GM04504 (cell line): Measurements from ENCODE around the gene PLA2G4B.

Experiments
- DNase-seq: peaks from one replicate; pipeline ENCODE4 v3.0.0-alpha.2; 2012; ENCODE audit warnings: low read depth

The PLA2G4B gene

DNA sequence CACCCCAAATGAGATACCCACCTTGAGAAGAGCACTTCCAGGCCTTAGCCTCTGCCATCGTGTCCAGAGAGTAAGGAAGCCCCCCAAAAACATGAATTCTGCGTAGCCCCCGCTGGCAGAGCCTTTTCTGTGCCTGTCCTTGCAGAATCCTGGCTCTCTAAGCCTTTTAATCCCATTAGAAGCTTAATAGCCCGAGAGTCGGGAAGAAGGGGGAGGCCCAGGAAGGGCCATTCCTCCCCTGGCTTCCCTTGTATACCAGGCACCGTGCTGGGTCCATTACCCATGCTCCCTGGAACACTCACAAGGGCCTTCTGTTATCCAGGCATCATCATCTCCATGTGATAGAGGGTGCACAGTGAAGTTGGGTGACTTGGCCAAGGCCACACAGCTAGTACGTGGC is 48.1 kb downstream of the PLA2G4B start:
- no peak for DNase-seq

DNA sequence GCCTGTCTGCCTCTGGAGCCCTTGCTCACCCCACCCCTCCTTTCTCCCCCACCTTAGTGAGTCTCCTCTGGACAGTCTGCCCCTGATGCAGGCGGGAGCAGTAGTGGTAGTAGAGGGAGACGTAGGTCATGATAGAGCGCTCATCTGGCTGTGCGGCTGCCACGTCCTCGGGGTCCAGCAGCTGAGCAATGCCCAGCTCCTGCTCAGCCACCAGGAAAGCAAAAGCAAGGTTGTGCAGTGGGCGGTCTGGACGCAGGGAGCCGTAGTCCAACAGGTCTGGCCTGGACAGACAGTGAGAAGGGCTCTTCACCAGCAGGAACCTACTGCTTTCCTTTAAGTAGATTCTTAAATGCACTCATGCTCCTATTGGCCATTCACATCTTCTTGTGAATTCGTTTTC is 48.5 kb downstream of the PLA2G4B start:
- DNase-seq: no peak

DNA sequence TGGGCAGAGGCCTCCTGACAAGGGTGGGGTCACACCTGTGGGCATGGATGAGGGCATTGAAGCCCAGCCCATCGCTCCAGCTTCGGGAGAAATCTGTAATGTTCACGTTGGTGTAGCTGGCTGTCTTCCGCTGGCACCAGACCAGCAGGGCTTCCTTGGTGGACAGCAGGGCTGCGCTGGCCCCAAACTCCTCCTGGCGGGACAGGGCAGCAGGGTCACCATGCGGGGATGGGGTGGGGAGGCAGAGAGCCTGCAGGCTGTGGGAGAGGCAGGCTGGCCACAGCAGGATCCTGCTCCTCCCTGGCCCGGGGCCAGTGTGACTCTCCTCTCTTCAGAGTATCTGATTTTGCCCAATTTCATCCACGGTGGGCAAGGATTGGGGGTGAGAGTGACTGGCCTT is 49.2 kb downstream of the PLA2G4B start:
- DNase-seq: no peak

DNA sequence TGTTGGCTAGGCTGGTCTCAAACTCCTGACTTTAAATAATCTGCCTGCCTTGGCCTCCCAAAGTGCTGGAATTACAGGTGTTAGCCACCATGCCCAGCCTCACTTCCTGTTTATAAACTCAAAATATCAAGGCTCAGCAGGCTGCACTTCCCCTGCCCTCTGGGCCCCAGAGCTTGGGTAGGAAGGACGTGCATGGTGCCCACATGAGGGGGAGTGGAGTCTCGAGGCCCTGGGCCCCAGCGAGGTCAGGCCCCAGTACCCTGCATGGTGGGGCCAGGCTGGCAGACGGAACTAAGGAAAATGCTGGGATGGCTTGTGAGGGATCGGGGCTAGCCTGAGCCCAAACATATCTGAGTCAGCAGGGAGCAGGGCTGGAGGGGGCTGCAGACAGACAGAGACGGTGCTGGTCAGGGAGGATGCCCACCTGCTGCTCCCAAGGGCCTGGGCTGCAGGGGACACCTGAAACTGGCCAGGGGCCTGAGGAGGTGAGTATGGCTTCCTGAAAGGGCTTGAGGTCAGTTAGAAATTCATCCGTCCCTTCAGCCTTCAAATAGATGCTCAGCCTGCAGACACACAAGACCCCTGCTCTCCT is 50.1 kb downstream of the PLA2G4B start:
- no peak for DNase-seq

DNA sequence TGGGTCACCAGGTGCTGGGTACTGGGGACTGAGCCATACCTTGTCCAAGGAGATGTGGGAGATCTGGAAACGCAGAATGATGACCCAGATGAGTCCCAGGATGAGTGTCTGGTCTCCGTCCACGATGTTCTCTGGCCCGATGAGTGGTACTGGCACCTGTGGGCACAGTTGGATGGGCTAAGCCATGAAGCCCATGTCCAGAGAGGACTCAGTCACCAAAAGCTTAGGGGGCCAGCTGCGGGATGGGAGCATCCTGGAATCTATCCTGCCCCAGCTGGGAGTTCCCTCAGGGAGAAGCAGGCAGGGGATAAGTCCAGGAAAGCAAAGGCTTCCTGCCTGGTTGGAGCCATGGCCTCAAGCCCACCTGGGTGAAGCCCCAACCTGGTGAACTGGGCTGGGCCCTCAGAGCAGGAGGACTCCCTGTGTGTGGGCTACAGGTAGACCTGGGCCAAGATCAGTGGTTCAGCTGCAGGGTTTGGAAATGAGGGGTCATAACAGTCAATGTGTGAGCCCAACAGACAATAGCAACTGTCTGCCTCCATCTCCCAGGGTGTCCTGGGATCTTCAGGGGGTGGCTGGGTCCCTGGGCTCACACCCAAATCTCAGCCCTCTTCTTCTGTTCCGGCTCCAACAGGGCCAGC is 51.5 kb downstream of the PLA2G4B start:
- DNase-seq: no peak

DNA sequence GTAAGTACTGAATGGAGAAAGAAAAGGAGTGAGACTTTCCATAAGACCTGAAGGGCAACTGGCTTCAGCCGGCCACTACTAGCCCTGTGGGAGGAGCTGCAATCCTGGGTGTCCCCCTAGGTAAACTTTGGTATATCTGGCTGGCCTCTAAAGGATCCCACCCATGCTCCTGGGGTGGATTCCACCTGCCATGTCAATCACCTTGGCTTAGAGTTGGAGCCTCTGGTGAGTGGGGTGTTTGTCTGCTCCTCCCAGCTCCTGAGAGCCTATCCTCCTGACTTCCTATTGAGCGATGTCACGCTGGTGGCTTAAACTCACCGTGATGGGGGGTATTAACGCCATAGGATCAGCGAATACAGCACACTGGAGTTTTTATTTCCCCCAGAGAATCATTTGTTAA is 52.6 kb downstream of the PLA2G4B start:
- DNase-seq: no peak

DNA sequence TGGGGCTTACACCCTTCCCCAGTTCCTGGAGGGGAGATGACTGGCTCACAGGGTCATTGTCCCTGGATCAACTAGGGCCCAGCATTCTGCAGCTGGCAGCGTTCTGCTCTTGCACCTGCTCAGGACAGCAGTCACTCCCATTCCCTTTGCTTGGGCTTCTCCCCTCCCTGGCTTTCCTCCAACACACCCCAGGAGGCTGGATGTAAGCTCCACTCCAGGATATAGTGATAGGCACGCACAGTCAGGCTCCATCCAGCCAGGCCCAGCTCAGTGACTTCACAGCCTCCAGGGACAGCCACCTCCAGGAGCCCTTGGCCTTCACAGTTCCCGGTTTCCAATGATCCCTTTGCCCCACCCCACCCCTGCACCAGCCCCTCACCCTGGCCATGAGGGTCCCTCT is 53.3 kb downstream of the PLA2G4B start:
- DNase-seq: no peak

DNA sequence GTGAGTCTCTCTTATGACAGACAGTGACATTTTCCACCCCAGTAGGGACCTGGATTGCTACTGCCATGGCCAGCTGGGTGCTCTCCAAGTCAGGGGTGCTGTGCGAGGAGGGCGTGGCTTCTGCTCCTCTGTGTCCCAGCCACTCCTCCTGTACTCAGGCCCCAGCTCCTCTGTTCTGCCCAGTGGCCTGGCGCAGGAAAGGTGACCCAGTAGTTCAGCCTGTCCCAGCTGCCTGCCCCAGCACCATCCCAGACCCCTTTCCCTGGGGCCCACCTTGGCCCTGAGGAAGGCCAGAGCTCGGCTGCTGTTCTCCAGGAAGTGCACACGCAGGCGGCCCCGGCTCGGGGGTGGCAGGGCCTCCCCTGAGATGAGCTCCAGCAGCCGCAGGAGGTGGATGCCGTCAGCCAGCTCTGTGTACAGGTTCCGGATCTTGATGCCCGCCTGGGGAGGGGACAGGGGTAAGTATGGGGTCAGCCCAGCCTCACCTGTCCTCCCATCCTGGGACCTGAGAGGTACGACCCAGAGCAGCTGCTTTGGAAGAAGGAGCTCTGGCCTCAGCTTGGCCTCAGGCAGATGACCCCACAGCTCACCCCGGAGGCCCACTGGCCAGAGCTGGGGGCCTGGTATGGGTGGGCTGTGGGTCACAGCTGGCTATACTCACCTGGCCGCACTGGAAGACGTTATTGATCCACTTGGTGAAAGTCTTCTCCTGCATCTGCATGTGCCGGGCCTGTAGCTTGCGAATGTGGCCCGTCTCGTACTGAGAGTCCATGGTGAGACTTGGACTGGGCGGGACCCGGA is 54.2 kb downstream of the PLA2G4B start:
- no peak for DNase-seq

DNA sequence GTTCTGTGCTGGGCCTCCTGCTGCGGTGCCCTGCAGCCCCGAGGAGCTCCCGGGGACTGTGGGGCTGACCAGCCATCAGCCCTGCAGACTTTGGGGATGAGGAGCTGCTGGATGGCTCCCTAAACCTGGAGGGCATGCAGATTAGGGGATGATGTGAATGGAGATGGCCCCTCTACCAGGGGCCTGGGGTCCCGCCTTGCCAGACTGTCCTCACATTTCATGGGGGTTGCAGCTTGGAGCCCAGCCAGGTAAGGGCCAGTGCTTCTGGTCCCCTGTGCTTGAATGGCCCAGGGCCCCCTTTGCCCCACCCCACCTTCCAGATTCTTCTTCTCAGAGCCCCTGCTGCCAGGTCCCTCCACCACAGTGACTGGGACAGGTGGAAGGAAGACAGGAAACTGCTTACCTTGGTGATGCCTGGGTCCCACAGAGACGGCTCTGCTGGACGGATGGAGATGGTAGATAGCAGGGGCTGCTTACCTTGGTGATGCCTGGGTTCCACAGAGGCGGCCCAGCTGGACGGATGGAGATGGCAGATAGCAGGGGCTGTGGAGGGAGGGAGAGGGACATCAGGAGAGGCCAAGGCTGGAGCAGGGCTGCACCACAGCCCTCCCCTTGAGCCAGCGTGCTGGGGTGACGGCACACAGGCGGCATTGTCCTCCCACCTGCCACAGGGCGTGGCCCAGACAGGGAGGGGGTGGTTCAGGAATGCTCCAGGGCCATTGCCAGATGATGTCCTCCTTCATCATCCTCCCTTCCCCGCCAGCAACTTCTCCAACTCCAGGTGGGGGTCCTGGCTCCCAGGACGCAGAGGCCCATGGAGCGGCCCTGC is 55.0 kb downstream of the PLA2G4B start, which contains the start of gene SPTBN5:
Gene SPTBN5 (minus strand): TSS at position 632 of the 829 bp plus-strand sequence. CDS start 556 bp downstream, at position 76.
- DNase-seq: no peak

DNA sequence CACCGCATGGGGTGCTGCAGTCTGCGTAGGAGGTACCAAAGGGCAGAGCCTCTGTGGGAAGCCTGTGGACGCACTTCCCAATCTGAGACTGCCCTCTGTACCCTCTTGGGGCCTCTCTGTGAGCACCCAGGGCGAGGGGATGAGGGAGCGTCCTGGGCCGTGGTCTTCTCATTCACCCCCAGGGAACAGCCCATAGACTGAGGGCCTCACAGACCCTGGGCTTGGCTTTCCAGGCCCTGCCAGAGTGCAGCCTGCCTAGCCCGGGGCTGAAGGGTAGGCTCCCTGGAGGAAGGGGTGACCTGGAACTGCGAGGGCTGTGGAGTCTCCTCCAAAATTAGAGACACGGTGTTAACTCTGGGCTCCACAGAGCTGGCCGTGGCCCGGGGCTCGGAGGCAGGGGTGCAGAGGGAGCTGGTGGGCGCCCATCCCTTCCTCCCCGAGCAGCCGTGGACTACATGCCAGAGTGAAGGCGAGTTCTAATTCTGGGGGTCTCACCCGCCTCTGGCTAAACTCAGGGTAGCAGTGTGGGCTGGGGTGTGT is 55.7 kb downstream of the PLA2G4B start:
- DNase-seq: no peak

DNA sequence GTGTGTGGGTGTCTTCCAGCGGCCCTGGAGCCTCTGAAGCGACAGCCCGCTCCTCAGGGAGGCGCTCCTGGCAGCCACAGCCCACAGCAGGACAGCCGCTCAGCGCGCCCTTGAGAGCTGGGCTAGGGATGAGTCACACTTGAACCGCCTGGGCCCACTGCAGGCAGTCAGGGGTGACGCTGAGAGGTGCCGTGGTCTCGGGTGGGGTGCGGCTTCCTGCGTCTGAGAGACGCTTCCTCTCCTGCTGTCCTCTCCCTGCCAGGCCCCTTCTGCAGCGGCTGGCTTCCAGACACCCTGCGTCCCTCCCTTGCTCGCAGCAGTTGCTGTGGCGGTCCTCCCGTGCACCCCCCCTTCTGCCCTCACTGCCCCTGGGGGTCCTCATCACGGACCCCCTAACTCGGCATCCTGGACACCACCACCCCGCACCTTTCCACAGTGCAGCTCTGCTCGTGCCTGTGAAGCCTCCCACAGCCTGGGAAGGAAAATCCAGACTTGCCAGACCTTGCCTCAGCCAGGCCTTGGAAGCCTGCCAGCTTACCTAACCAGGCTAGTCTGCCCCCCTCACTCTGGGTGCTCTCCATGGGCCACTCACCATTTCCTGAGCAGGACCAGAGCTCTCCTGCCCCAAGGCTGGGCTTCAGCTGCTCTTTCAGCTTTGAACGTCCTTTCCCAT is 56.3 kb downstream of the PLA2G4B start:
- DNase-seq: peak; percentile 63

DNA sequence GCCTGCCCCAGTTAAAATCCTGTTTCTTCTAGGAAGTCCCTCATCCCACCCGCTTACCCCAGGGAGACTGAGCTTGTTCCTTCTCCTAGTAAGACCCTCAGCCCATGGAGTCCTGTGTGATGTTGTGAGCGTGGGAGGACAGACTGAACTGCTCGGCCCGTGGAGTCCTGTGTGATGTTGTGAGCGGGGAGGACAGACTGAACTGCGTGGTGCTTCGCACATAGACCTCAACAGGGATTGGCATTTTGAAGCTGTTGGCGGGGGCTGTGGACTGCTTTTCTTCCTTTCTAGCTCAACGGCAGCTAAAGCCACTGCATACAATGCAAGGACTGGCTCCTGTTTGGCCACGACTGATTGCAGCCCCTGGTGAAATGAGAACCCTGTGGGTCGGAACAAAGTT is 56.8 kb downstream of the PLA2G4B start:
- DNase-seq: no peak

DNA sequence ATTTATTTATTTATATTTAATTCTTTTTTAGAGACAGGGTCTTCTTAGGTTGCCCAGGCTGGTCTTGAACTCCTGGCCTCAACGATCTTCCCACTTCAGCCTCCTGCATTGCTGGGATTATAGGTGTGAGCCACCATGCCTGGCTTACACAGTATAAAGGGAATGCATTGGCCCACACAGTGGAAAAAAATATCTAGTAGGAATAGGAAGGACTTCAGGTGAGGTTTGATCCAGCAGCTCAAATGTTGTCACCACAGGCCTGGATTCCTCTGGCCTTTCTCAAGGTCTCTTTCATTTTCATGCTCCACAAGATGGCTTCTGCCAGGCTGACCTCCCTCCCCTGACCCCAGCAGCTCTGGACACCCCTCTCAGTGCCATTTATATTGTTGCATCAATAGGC is 57.3 kb downstream of the PLA2G4B start:
- DNase-seq: no peak

DNA sequence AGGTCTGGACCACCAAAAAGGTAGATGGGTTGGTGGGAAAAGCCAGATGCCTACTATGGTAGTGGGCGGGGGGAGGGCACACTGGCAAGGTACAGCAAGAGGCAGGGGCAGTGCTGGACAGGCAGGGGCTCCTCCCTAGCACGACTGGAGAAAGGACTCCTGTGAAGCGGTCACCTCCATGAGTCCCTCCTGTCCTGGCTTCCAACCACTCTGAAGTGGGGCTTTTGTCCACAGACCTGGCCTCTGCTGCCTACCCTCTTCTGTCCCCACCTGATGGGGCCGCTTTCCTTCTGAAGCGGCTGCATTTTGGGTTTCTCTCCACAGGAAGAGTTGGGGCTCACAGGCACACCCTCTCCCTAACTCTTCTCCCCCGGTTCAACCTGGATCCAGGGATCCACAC is 57.9 kb downstream of the PLA2G4B start:
- no peak for DNase-seq

DNA sequence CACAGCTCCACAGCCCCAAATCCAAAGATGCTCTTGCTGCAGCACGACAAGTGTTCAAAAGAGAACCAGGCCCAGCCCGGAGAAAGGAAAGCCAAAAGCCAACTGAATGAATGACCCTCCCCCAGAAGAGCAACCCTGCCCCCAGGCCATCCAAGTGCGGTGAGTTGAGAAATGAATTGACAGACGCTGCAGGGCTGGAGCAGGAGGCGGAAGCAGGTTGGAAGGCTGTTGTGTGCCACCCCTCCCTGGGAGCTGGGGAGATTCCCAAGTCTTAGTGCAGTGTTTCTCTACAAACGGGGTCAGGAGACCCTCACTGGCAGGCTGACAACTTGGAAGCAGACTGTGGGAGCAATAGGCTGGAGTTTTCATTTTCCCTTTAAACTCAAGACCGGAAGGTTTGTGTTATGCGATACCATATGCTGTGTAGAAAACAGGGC is 58.7 kb downstream of the PLA2G4B start:
- DNase-seq: no peak
